NCI-H1105 (cell line): ENCODE data around the gene CDON.

Experiments
- DNase-seq: peaks from one replicate; lab custom pipeline; 2025; lab: John Stamatoyannopoulos, UW

CDON gene

DNA sequence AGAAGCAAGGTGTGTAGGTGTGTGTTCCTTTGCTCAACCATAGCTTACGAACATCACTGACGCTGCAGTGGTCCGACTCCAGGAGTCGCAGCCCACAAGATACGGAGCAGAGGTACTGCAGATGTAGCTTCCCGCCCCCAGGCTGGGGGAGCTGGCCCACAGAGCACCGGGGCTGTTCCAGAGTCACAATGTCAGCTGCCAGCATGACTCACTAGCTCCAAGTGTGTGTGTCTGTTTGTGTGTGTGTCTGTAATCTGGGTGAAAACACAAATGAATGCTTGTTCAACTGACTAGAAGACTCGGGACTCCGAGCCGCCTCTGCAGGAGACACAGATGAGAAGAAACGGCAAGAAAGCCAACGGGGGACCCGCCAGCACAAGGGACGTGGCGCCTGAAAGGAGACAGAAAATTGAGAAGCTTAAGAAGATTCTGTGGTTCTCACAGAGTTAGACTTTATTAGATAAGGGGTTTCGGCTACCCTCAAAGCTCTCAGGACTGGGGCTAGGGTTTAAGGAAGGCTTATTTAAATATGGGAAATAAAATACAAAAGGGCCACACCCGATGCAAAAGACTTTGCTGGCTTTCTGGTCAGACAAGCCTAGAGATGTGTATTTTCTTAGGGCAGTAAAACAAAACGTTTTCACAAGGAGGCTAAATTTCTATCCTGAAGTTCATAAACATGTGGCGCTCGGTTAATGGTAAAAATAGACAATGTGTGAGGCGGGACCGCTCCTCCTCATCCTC is 106.1 kb downstream of the CDON start:
- no peak for DNase-seq

- no peak for DNase-seq
These were observed 106.8 kb downstream of the CDON start for GRCh38 chr11:125955856-125956255.

DNA sequence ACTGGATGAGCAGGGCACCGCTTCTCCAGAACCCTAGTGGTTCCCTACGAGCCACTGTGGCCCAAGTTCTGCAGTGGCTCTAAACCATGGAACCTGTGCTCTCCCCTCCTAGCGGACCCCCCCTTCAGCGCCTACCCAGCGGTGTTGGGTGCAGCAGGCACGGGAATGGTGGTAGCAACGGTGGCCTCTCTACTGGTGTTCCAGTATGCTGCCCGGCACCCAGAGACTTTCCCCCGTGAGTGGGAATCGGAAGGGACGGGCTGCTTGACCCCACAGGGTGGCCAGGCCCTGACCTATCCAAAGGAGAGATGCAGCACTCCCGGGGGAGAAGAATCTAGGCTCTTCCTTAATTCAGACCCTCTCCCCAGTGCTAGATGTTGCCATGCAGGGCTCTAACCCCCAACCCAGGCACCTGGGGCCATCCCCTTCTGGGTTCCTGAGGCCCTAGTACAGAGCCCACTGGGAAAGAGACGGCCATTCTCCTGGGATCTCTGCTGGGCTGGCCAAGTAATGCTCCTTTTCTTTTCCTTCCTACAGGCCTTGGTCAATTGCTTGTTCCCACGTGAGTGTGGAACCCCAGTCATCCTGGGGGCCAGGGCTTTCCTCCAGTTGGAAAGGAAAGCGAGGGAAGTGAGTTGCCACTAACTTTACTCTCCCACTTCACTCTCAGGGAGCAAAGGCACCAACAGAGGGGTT is 107.6 kb downstream of the CDON start:
- no peak for DNase-seq

DNA sequence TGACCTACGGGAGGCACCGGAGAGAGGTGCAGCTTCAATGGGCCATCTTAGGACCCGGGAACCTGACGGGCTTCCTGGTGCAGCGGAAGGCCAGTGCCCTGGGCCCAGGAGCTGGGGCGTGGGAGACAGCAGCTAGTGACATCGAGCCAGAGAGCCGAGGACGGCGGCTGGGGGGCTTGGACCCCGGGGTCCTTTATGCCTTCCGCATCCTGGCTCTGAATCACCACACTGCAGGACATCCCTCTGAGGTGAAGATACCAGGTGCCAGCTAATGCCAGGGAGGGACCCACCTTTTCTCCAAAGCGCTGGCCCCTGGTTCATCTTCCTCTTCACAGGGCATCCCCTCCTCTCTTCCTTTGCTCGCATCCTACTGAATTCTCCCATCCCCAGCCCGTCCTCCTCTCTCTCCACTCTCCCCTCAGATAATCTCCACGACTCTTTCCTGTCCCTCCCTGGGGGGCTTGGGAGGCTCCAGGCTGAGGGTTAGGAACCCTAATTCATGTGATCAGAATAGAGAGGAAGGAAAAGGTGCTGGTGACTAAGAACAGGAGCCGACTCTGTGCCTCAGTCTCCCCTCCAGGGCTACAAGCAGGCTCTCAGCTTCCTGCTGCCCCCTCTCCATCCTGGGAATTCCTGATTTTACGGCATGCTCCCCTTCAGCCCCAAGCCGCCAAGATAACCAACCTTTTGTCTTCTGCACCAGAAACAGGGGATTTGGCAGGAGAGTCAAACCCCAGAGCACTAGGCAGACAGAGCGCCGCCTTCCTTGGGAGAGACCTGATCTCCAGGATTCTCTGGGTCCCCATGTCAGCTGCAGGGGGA is 108.3 kb downstream of the CDON start:
- no peak for DNase-seq

DNA sequence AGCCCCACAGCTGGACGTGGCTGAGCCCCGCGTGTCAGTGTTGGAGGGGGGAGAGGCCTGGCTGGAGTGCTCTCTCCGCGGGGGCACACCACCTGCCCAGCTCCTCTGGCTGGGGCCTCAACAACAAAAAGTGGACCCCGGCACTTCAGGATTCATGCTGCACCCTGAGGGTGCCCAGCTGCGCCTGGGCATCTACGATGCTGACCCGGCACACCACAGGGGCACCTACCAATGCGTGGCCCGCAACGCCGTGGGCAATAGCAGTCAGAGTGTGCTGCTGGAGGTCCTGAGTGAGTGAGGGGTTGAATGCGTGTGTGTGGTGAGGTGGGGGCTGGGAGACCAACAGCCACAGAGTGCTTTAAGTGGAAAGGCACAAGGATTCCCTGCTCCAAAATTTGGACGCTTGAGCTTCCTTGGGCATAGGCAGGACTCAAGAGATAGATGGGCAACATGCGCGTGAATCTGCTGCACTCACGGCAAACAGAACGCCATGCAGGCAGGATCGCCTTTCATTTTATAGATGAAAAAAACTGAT is 109.2 kb downstream of the CDON start:
- DNase-seq, result no peak

DNA sequence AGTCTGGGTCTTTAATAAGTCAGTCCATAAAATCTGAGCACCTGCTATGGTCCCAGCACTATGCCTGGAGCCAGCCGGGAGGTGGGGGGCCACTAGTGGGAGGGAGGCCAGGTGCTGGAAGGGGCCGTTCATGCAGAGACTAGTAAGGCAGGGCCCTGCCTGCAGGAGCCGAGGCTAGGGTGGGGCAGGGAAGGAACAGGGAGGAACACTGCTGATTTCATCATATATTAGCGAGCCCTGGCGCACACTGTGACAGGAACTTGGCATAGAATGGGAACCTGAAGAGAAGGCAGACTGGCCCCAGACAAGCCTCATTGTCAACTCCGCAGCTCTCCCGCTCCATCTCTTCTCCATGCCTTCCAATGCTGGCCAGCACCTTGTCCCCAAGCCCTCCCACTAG is 109.7 kb downstream of the CDON start:
- DNase-seq, result peak; percentile 65

GRCh38 chr11:125952559-125952958 is 110.1 kb downstream of the CDON start:
- no peak for DNase-seq

GRCh38 chr11:125951731-125952130 is 110.9 kb downstream of the CDON start:
- DNase-seq, result no peak

- no peak for DNase-seq
These were observed 111.7 kb downstream of the CDON start for GRCh38 chr11:125950696-125951651.

DNA sequence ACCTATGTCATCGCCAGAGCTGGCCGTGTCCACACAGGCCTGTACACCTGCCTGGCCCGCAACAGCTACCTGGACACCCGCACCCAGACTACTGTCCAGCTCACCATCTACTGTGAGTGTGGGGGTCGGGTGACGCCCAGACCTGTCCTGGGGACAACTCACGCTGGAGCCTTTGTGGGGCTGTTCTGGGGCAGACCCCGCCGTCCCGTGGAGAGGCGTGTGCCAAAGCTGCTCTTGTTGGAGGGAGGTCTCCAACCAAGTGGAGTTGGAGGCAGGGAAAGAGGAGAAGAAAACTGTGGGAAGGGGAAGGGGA is 112.5 kb downstream of the CDON start:
- DNase-seq, result no peak

DNA sequence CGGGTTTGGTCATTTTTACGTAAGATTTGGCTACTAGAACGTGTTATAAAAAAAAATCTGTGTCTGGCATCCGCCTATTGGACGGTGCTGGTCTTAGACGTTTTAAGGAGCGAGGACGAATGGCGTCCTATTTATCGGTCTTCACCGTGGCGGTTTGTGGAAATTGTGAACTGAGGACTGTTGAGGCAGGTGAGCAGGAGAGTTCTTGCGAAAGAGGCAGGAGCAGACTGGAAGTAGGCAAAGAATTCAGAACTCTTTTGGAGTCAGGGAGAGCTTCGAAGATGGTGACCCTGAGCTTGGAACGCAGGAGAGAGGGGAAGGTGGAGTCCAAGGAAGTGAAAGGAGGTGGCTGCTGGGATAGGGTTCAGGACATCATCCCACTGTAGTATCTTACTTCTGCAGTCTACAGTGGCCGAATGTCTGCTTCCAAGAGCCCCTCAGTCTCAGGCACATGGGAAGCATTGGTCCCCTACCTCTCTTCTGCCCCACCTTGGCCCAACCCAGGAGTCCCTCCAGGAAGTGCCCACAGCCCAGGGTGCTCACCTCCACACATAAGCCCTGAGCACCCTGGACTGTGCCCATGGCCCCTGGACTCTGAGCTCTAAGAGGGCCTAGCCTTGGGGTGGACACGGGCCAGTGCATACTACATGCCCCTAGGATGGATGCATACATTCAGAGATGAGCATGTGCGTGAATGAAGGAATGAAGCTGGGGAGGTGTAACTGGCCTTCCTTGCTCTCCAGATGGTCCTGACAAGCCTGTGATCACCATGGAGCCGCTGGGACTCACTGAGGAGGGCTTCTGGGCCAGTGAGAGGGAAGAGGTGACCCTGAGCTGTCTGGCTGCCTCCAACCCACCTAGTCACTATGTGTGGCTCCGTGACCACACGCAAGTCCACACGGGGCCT is 113.1 kb downstream of the CDON start:
- no peak for DNase-seq

GRCh38 chr11:125948278-125949051 is 114.2 kb downstream of the CDON start:
- DNase-seq, result no peak

GRCh38 chr11:125947419-125948277 is 115.0 kb downstream of the CDON start:
- no peak for DNase-seq

DNA sequence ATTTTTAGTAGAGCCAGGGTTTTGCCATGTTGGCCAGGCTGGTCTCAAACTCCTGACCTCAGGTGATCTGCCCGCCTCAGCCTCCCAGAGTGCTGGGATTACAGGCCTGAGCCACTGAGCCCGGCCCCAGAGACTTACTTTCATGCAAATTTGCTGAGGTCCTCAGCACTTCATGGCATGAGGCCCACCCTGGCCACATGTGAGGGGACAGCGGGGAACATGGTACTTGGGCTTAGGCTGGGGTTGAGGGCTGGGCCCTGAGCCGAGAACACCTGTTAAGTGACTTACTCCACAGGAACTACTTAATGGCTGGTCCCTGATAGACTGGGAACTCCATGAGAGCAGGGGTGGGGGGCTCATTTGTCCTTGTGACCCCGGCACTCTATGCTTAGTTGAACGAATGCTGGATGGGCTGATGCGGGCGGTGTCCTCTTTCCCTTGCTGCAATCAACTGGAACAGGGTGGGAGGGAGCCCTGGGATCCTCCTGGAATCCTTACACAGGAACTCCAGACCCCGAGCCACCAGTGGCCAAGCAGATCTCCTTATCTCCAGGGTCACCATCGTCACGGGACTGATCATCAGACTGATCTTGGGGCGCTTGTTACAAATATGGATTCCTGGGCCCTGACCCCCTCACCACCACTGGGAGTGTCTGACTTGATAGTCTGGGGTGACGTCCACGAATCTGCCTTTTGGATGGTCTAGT is 115.8 kb downstream of the CDON start:
- no peak for DNase-seq

DNA sequence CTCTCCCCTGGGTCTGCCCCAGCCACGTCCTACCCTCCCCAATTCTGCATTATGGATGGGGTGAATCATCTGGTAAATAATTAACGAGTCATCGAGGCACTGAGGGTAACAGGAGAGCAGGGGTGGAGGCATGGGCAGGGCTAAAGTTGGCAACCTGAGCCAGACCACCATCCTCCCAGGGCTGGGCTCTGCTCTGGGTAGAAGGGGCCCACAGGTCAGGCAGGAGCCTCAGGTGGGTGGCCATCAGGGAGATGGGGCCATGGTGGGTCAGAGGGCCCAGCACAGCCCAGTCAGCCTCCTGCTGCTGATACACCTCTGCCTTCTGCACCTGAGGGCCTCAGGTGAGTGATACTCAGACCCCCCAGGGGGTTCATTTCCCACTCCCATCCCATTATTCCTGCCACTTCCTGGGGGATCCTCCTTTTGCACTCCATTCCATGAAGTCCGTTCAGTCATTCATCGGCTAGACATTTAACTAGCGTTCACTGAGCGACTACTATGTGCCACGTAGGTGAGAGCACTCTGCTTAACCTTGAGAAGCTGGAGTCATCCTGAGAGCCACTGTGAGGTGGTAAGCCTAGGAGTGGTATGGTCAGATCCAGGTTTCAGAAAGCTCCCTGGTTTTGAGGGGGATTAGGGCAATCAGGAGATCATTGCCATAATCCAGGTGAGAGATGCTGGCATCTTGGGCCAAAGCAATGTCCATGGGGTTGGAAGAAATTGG is 116.7 kb downstream of the CDON start, which contains the start of gene VSIG10L2:
Gene VSIG10L2 (plus strand): TSS at position 248 of the 724 bp plus-strand sequence. CDS start 12 bp downstream, at position 260.
- no peak for DNase-seq

GRCh38 chr11:125945011-125945796 is 117.5 kb downstream of the CDON start:
- DNase-seq, result no peak
